ENCODE measurements around the gene SIX4. TPM values are rescaled to one million over a fixed set of nuclear protein-coding genes. Genes with fewer than 3 reads are reported as not detected.

SIX4 gene
- polyA plus RNA-seq, 2 of the 4 experiments (the other 2 are of a cell fraction), result 1.8 to 2.3 TPM

- 38% methylated on average over 3 of the region's 3 CpGs for WGBS (ENCODE audit: missing lambda C conversion rate)
- POLR2A ChIA-PET, result no interaction called here
- CTCF ChIA-PET, result no interaction called here
These were observed 23.6 kb downstream of the SIX4 start for GRCh38 chr14:60700598-60700997.

GRCh38 chr14:60695327-60695726 lies 28.8 kb downstream of the SIX4 start:
- peaks cover 2% of the 10 kb centered on the region; the same call in 1 of the 3 replicates for H3K9me3 ChIP-seq
- no peak for ATAC-seq
- no peak for DNase-seq (ENCODE audit: low read depth in 1 of 2, low spot score in 1 of 2)
- ChIA-PET POLR2A (no interaction called here), CTCF (interaction anchor here (0.6 kb wide), 1 partner anchor 518 kb away, joined by 3 read pairs; no protein-coding TSS in a partner anchor)
- TF ChIP-seq EHMT2 (IDR thresholded peaks at IDR 0.05; ENCODE audit: low read depth), result no peak
- TF ChIP-seq ELK1 (IDR thresholded peaks at IDR 0.05; ENCODE audit: low read depth, low read length), result no peak
- TF ChIP-seq SREBF2 (IDR thresholded peaks at IDR 0.05), result no peak
- TF ChIP-seq JUNB (IDR thresholded peaks at IDR 0.05), result no peak
- no peak for TF ChIP-seq RCOR1 (IDR thresholded peaks at IDR 0.05; ENCODE audit: low read depth, low read length)
- H3K4me2 ChIP-seq, result no peak overlapping the region
- H3K27ac ChIP-seq, result no peak overlapping the region
- no peaks in the 10 kb centered on the region for H3K4me1 ChIP-seq
- FAIRE-seq, result no peak
- WGBS (ENCODE audit: missing lambda C conversion rate), result 45% methylated on average over 4 of the region's 4 CpGs
- no peak overlapping the region for H3K4me3 ChIP-seq

More at GRCh38 chr14:60700598-60700997, 23.6 kb downstream of the SIX4 start:
- Histone ChIP-seq H3K4me1 (no peaks in the 10 kb centered on the region), H3K27ac (no peak overlapping the region), H3K4me2 (no peak overlapping the region), H3K9me3 (peaks cover 12% of the 10 kb centered on the region; the same call in 2 of the 3 replicates), H3K4me3 (no peak overlapping the region)
- no peak for ATAC-seq
- DNase-seq (ENCODE audit: low read depth in 1 of 2, low spot score in 1 of 2), result no peak
- FAIRE-seq, result no peak
- TF ChIP-seq CHD4 (IDR thresholded peaks at IDR 0.05; ENCODE audit: borderline replicate concordance) (no peak), EP300 (IDR thresholded peaks at IDR 0.05) (no peak), JUN (IDR thresholded peaks at IDR 0.05) (no peak), FOSB (CRISPR knock-in tag; IDR thresholded peaks at IDR 0.05) (no peak), HOXB13 (CRISPR knock-in tag; IDR thresholded peaks at IDR 0.05; ENCODE audit: low read depth) (no peak), ESRRA (IDR thresholded peaks at IDR 0.05; ENCODE audit: borderline replicate concordance, low read length) (no peak), NR3C1 (IDR thresholded peaks at IDR 0.05) (no peak), NPAS2 (CRISPR knock-in tag; IDR thresholded peaks at IDR 0.05; ENCODE audit: borderline replicate concordance) (no peak), GATA3 (IDR thresholded peaks at IDR 0.05; ENCODE audit: borderline replicate concordance) (no peak), HOXA7 (CRISPR knock-in tag; IDR thresholded peaks at IDR 0.05) (no peak), FOXS1 (CRISPR knock-in tag; IDR thresholded peaks at IDR 0.05) (no peak), FOSL2 (IDR thresholded peaks at IDR 0.05) (no peak), FOSL2 (CRISPR knock-in tag; IDR thresholded peaks at IDR 0.05) (no peak), EHF (CRISPR knock-in tag; IDR thresholded peaks at IDR 0.05) (no peak)

GRCh38 chr14:60691383-60692113 lies 32.6 kb downstream of the SIX4 start:
- Histone ChIP-seq H3K27ac (no peak overlapping the region), H3K9me3 (no peaks in the 10 kb centered on the region; the same call in 2 of the 3 replicates), H3K4me2 (no peak overlapping the region), H3K4me1 (peaks cover 6% of the 10 kb centered on the region; the same call in 1 of the 3 replicates), H3K4me3 (no peak overlapping the region)
- ChIA-PET POLR2A (no interaction called here), CTCF (interaction anchor here (1.2 to 1.4 kb wide), 2 partner anchors 525 to 562 kb away, joined by 3 to 4 read pairs; no protein-coding TSS in a partner anchor)
- FAIRE-seq, result no peak
- no peak for TF ChIP-seq PHF8 (IDR thresholded peaks at IDR 0.05; ENCODE audit: borderline replicate concordance, low read depth)
- TF ChIP-seq NR3C1 (IDR thresholded peaks at IDR 0.05), result no peak
- no peak for TF ChIP-seq FOSB (CRISPR knock-in tag; IDR thresholded peaks at IDR 0.05)
- TF ChIP-seq ZFP36 (IDR thresholded peaks at IDR 0.05; ENCODE audit: borderline replicate concordance, partially characterized antibody), result no peak
- no peak for TF ChIP-seq ZNF302 (CRISPR knock-in tag; IDR thresholded peaks at IDR 0.05)
- TF ChIP-seq MAX (IDR thresholded peaks at IDR 0.05), result no peak
- TF ChIP-seq HES2 (IDR thresholded peaks at IDR 0.05), result no peak
- no peak for TF ChIP-seq MAFK (IDR thresholded peaks at IDR 0.05; ENCODE audit: partially characterized antibody)
- no peak for TF ChIP-seq HDAC2 (IDR thresholded peaks at IDR 0.05)
- no peak for TF ChIP-seq CEBPB (IDR thresholded peaks at IDR 0.05)
- no peak for TF ChIP-seq KDM5A (IDR thresholded peaks at IDR 0.05)
- TF ChIP-seq FOXS1 (CRISPR knock-in tag; IDR thresholded peaks at IDR 0.05), result no peak
- no peak for TF ChIP-seq TP53 (CRISPR knock-in tag; IDR thresholded peaks at IDR 0.05)
- no peak for TF ChIP-seq USF2 (IDR thresholded peaks at IDR 0.05)
- no peak for TF ChIP-seq POLR2AphosphoS2 (conservative IDR thresholded peaks at IDR 0.05; ENCODE audit: low read length)
- no peak for TF ChIP-seq TFCP2L1 (CRISPR knock-in tag; IDR thresholded peaks at IDR 0.05)
- no peak for TF ChIP-seq E2F6 (IDR thresholded peaks at IDR 0.05; ENCODE audit: borderline replicate concordance, low read depth)
- TF ChIP-seq HOXA7 (CRISPR knock-in tag; IDR thresholded peaks at IDR 0.05), result no peak
- 57% methylated on average over 3 of the region's 3 CpGs for WGBS (ENCODE audit: missing lambda C conversion rate)
- ATAC-seq, result no peak
- no peak for DNase-seq (ENCODE audit: low read depth in 1 of 2, low spot score in 1 of 2)

All from A549 (cell line).